HCT116 (cell line): ENCODE results near the gene HMCN2. TPM values are rescaled to one million over a fixed set of nuclear protein-coding genes. Genes with fewer than 3 reads are reported as not detected.

ENCODE experiments used
- ATAC-seq: fragments of 200-7000 bp; cut with Tn5 transposase; 2 replicates; pipeline ENCODE4 v1.9.1; 2020; ENCODE audit warnings: mild to moderate bottlenecking, moderate library complexity
- BruUV-seq: library from RNA; stranded (reverse); fragments of 400-500 nt; replicated peaks from 2 replicates; lab custom pipeline; 2021; lab: Mats Ljungman, UMichigan
- CTCF ChIA-PET: fragments of 300-600 bp; sonication (Branson Sonifier 250); formaldehyde crosslinking; loops from one replicate; lab custom pipeline; 2021; ENCODE audit warnings: antibody characterized with exemption; lab: Charles Lee
- POLR2A ChIA-PET: fragments of 300-600, 350-600 bp; sonication (Branson Sonifier 250); formaldehyde crosslinking; loops from one replicate; lab custom pipeline; 2021; ENCODE audit warnings: antibody characterized with exemption; lab: Charles Lee
- RAD21 ChIA-PET, 2 experiments: fragments of 300-600 bp; sonication (Branson Sonifier 250); formaldehyde crosslinking; loops; one replicate each; lab custom pipeline; 2023; ENCODE audit warnings: low total read pairs in 2 of 2; ENCODE audit not compliant: uncharacterized antibody in 2 of 2, unreplicated experiment in 2 of 2, low non-redundant PET in 1 of 2; lab: Charles Lee
- DNase-seq: peaks from one replicate; pipeline ENCODE4 v3.0.0-alpha.2; 2010; ENCODE audit warnings: low read depth, low spot score
- H2AFZ ChIP-seq: fragments of 200-600 bp; shearing (Covaris generic), sonication (generic); 2 replicates; pipeline ENCODE4 v1.6.1; 2017; ENCODE audit warnings: low read depth, mixed run types, mixed read lengths, antibody characterized with exemption, low read length; ENCODE audit not compliant: poor library complexity, severe bottlenecking
- H3K27ac ChIP-seq: 2 replicates; pipeline ENCODE4 v1.5.1; 2012; ENCODE audit warnings: low read depth, low read length
- H3K27me3 ChIP-seq: fragments of 200-600 bp; sonication (generic); 2 replicates; pipeline ENCODE4 v1.6.1; 2016; ENCODE audit warnings: mixed run types, low read length, mixed read lengths; ENCODE audit not compliant: insufficient read depth
- H3K36me3 ChIP-seq, 2 experiments: fragments of 200-500 bp in 1 of 2; fragments of 200-600 bp in 1 of 2; sonication (Bioruptor generic) in 1 of 2; sonication (generic) in 1 of 2; 2 replicates each; pipeline versions ENCODE4 v1.5.1 to v1.6.1; 2014 to 2016; ENCODE audit warnings: low read length in 2 of 2, inconsistent platforms in 1 of 2, mixed read lengths in 1 of 2, mixed run types in 1 of 2; ENCODE audit not compliant: insufficient read depth in 2 of 2, control insufficient read depth in 1 of 2
- H3K4me1 ChIP-seq, 2 experiments: fragments of 200-600 bp in 1 of 2; sonication (generic) in 1 of 2; 2 replicates each; pipeline versions ENCODE4 v1.5.1 to v1.6.1; 2012 to 2017; ENCODE audit warnings: low read length in 2 of 2, inconsistent platforms in 1 of 2, mild to moderate bottlenecking in 1 of 2, mixed read lengths in 1 of 2, mixed run types in 1 of 2, moderate library complexity in 1 of 2; ENCODE audit not compliant: insufficient read depth in 2 of 2, control insufficient read depth in 1 of 2
- H3K4me2 ChIP-seq: fragments of 200-600 bp; sonication (generic); 2 replicates; pipeline ENCODE4 v1.6.1; 2017; ENCODE audit warnings: mixed run types, low read length, mixed read lengths
- H3K4me3 ChIP-seq, 2 experiments: fragments of 200-600 bp in 1 of 2; sonication (generic) in 1 of 2; replicated peaks in 1 of 2; 2 replicates each; pipeline ENCODE4 v1.5.1; 2011 to 2016; ENCODE audit warnings: low read length in 2 of 2, control low read depth in 1 of 2, low read depth in 1 of 2, mild to moderate bottlenecking in 1 of 2, mixed read lengths in 1 of 2, mixed run types in 1 of 2
- H3K79me2 ChIP-seq: fragments of 200-600 bp; sonication (generic); 2 replicates; pipeline ENCODE4 v1.6.1; 2017; ENCODE audit warnings: mild to moderate bottlenecking, mixed run types, low read length, moderate library complexity, mixed read lengths; ENCODE audit not compliant: insufficient read depth
- H3K9ac ChIP-seq: fragments of 200-600 bp; sonication (generic); 2 replicates; pipeline ENCODE4 v1.6.1; 2016; ENCODE audit warnings: low read length, mixed read lengths
- H3K9me2 ChIP-seq: fragments of 200-600 bp; sonication (generic), shearing (Covaris generic); 2 replicates; pipeline ENCODE4 v1.6.1; 2017; ENCODE audit warnings: mixed run types, mild to moderate bottlenecking, moderate library complexity; ENCODE audit not compliant: insufficient read depth
- H3K9me3 ChIP-seq, 2 experiments: fragments of 200-500 bp in 1 of 2; fragments of 200-600 bp in 1 of 2; sonication (Bioruptor generic) in 1 of 2; sonication (generic) in 1 of 2; 2 replicates each; pipeline ENCODE4 v1.6.1; 2014 to 2017; ENCODE audit warnings: low read length in 2 of 2, mixed read lengths in 2 of 2, inconsistent platforms in 1 of 2, low read depth in 1 of 2, mild to moderate bottlenecking in 1 of 2, mixed run types in 1 of 2, moderate library complexity in 1 of 2; ENCODE audit not compliant: control insufficient read depth in 1 of 2, insufficient read depth in 1 of 2
- H4K20me1 ChIP-seq: fragments of 200-600 bp; sonication (generic), shearing (Covaris generic); 2 replicates; pipeline ENCODE4 v1.6.1; 2017; ENCODE audit warnings: mixed run types, mild to moderate bottlenecking, moderate library complexity; ENCODE audit not compliant: insufficient read depth
- ATF3 ChIP-seq: IDR thresholded peaks from 2 replicates; pipeline ENCODE4 v1.6.1; 2012
- CBX3 ChIP-seq: IDR thresholded peaks from 2 replicates; pipeline ENCODE4 v1.6.1; 2012; ENCODE audit warnings: low read depth
- CEBPB ChIP-seq: IDR thresholded peaks from 2 replicates; pipeline ENCODE4 v1.6.1; 2012; ENCODE audit warnings: low read depth
- CTCF ChIP-seq, 3 experiments: fragments of 200-600 bp in 1 of 3; sonication (generic) in 1 of 3; IDR thresholded peaks in 2 of 3; conservative IDR thresholded peaks in 1 of 3; 2 replicates each; pipeline ENCODE4 v1.5.1; 2012 to 2017; ENCODE audit warnings: low read depth in 2 of 3, low read length in 2 of 3, antibody characterized with exemption in 1 of 3, borderline replicate concordance in 1 of 3, control low read depth in 1 of 3, mild to moderate bottlenecking in 1 of 3, mixed read lengths in 1 of 3, mixed run types in 1 of 3, moderate library complexity in 1 of 3; ENCODE audit not compliant: insufficient read depth in 1 of 3
- EGR1 ChIP-seq: IDR thresholded peaks from 2 replicates; pipeline ENCODE4 v1.6.1; 2012; ENCODE audit warnings: low read depth
- EZH2 ChIP-seq: fragments of 200-600 bp; sonication (generic); IDR thresholded peaks from 2 replicates; pipeline ENCODE4 v1.6.1; 2017; ENCODE audit warnings: antibody characterized with exemption, mixed run types
- FOSL1 ChIP-seq: IDR thresholded peaks from 2 replicates; pipeline ENCODE4 v1.6.1; 2012; ENCODE audit warnings: low read depth
- MAX ChIP-seq: IDR thresholded peaks from 2 replicates; pipeline ENCODE4 v1.6.1; 2012
- POLR2A ChIP-seq: IDR thresholded peaks from 2 replicates; pipeline ENCODE4 v1.7.0; 2011; ENCODE audit warnings: borderline replicate concordance; ENCODE audit not compliant: insufficient read depth, insufficient read length; ENCODE audit errors: extremely low read depth
- POLR2AphosphoS5 ChIP-seq: IDR thresholded peaks from 2 replicates; pipeline ENCODE4 v1.6.1; 2011; ENCODE audit warnings: mild to moderate bottlenecking, low read depth, low read length, moderate library complexity
- RAD21 ChIP-seq: IDR thresholded peaks from 2 replicates; pipeline ENCODE4 v1.6.1; 2012; ENCODE audit warnings: low read depth, mild to moderate bottlenecking
- REST ChIP-seq: IDR thresholded peaks from 2 replicates; pipeline ENCODE4 v1.6.1; 2012; ENCODE audit warnings: low read depth
- SIN3A ChIP-seq: IDR thresholded peaks from 2 replicates; pipeline ENCODE4 v1.6.1; 2012; ENCODE audit warnings: low read depth
- SP1 ChIP-seq: IDR thresholded peaks from 2 replicates; pipeline ENCODE4 v1.6.1; 2012; ENCODE audit warnings: low read depth
- TCF7L2 ChIP-seq: IDR thresholded peaks from 2 replicates; pipeline ENCODE4 v1.7.0; 2011; ENCODE audit warnings: borderline replicate concordance, inconsistent platforms; ENCODE audit not compliant: insufficient read depth, insufficient read length; ENCODE audit errors: extremely low read depth
- YY1 ChIP-seq: IDR thresholded peaks from 2 replicates; pipeline ENCODE4 v1.6.1; 2011; ENCODE audit warnings: low read length, low read depth, moderate library complexity, mild to moderate bottlenecking; ENCODE audit not compliant: insufficient replicate concordance; ENCODE audit errors: extremely low read depth
- intact Hi-C: fragments of 100-400 bp; cut with micrococcal nuclease; formaldehyde crosslinking; loops from 2 replicates; pipeline ENCODE4 v1.10.0; 2022
- total RNA-seq: library from RNA; stranded (reverse); gene quantifications from one replicate; pipeline ENCODE4 v1.2.1, GENCODE V29; 2021; ENCODE audit not compliant: unreplicated experiment

The HMCN2 gene
- total RNA-seq, 1 experiment from 2014 or later: 0.22 TPM

- POLR2A ChIA-PET: no interaction called here
- TF ChIP-seq CEBPB: no peak
- TF ChIP-seq EGR1: no peak
- no peak for TF ChIP-seq MAX
- TF ChIP-seq CBX3: no peak
- no peak for TF ChIP-seq EZH2
- TF ChIP-seq REST: no peak
- no peak for TF ChIP-seq CTCF (IDR thresholded peaks at IDR 0.05 in 2 of 3, conservative IDR thresholded peaks at IDR 0.05 in 1 of 3; ENCODE audit: borderline replicate concordance in 1 of 3, insufficient read depth in 1 of 3, low read depth in 2 of 3, low read length in 2 of 3)
- no peak for TF ChIP-seq RAD21
- TF ChIP-seq POLR2A: no peak
- TF ChIP-seq FOSL1: no peak
- TF ChIP-seq TCF7L2: no peak
- TF ChIP-seq SIN3A: no peak
- TF ChIP-seq ATF3: no peak
- no peak for TF ChIP-seq YY1
- TF ChIP-seq SP1: no peak
- no peak for TF ChIP-seq POLR2AphosphoS5
- no peaks in the 10 kb centered on the region for H3K27me3 ChIP-seq
- H3K36me3 ChIP-seq: no peaks in the 10 kb centered on the region
- no peak overlapping the region for H2AFZ ChIP-seq
- intact Hi-C loops: no loop called here
- no TSS peak for BruUV-seq
- no peaks in the 10 kb centered on the region for H3K9me2 ChIP-seq
- no peak overlapping the region for H3K9ac ChIP-seq
- peaks cover 5 to 15% of the 10 kb centered on the region in 2 experiments; a peak in 2 of 4 replicates for H3K4me1 ChIP-seq
- no peak overlapping the region for H3K27ac ChIP-seq
- no peak overlapping the region for H3K4me3 ChIP-seq
- no peaks in the 10 kb centered on the region for H4K20me1 ChIP-seq
- no peaks in the 10 kb centered on the region for H3K9me3 ChIP-seq
- no peaks in the 10 kb centered on the region for H3K79me2 ChIP-seq
- DNase-seq (no peak), ATAC-seq (no peak)
- no peak overlapping the region for H3K4me2 ChIP-seq
- CTCF ChIA-PET: no interaction called here
- RAD21 ChIA-PET: no interaction called here
Measured at GRCh38 chr9:130373679-130374325, 108.2 kb downstream of the HMCN2 start.
